Measurements from ENCODE around the gene UBAP2. TPM values are rescaled to one million over a fixed set of nuclear protein-coding genes. Genes with fewer than 3 reads are reported as not detected.

UBAP2 gene
- total RNA-seq, 1 experiment from 2014 or later: 45.5 TPM

- no TSS peak for BruUV-seq (replicated peaks)
- H3K4me3 Mint-ChIP-seq (ENCODE audit: low read depth, unreplicated experiment): no peak overlapping the region
- intact Hi-C loops (cut with micrococcal nuclease; ENCODE audit: unreplicated experiment): no loop called here
- H3K27me3 Mint-ChIP-seq (ENCODE audit: unreplicated experiment): no peaks in the 10 kb centered on the region
- H3K4me1 Mint-ChIP-seq (ENCODE audit: low read depth, unreplicated experiment): no peaks in the 10 kb centered on the region
- no peaks in the 10 kb centered on the region for H3K9me3 Mint-ChIP-seq (ENCODE audit: low read depth, unreplicated experiment)
- H3K27ac Mint-ChIP-seq (ENCODE audit: unreplicated experiment): no peak overlapping the region
- TF ChIP-seq CTCF (IDR thresholded peaks at IDR 0.05; ENCODE audit: unreplicated experiment): no peak
- no peak for DNase-seq
- no peaks in the 10 kb centered on the region for H3K36me3 Mint-ChIP-seq (ENCODE audit: insufficient read depth, unreplicated experiment)
- CTCF ChIA-PET: no interaction called here
Measured at GRCh38 chr9:34065541-34065940, 16.9 kb upstream of the UBAP2 start.

GRCh38 chr9:34059954-34060353, 11.3 kb upstream of the UBAP2 start:
- CTCF ChIA-PET: no interaction called here
- H3K36me3 Mint-ChIP-seq (ENCODE audit: insufficient read depth, unreplicated experiment): no peaks in the 10 kb centered on the region
- no peaks in the 10 kb centered on the region for H3K27me3 Mint-ChIP-seq (ENCODE audit: unreplicated experiment)
- H3K4me3 Mint-ChIP-seq (ENCODE audit: low read depth, unreplicated experiment): no peak overlapping the region
- no peak for DNase-seq
- intact Hi-C loops (cut with micrococcal nuclease; ENCODE audit: unreplicated experiment): no loop called here
- TF ChIP-seq CTCF (IDR thresholded peaks at IDR 0.05; ENCODE audit: unreplicated experiment): no peak
- H3K27ac Mint-ChIP-seq (ENCODE audit: unreplicated experiment): no peak overlapping the region
- H3K9me3 Mint-ChIP-seq (ENCODE audit: low read depth, unreplicated experiment): no peaks in the 10 kb centered on the region
- H3K4me1 Mint-ChIP-seq (ENCODE audit: low read depth, unreplicated experiment): no peaks in the 10 kb centered on the region
- BruUV-seq (replicated peaks): no TSS peak

- H3K4me1 Mint-ChIP-seq (ENCODE audit: low read depth, unreplicated experiment): no peaks in the 10 kb centered on the region
- no peak for DNase-seq
- CTCF ChIA-PET: no interaction called here
- H3K4me3 Mint-ChIP-seq (ENCODE audit: low read depth, unreplicated experiment): no peak overlapping the region
- no peak overlapping the region for H3K27ac Mint-ChIP-seq (ENCODE audit: unreplicated experiment)
- TF ChIP-seq CTCF (IDR thresholded peaks at IDR 0.05; ENCODE audit: unreplicated experiment): no peak
- no peaks in the 10 kb centered on the region for H3K9me3 Mint-ChIP-seq (ENCODE audit: low read depth, unreplicated experiment)
- no peaks in the 10 kb centered on the region for H3K36me3 Mint-ChIP-seq (ENCODE audit: insufficient read depth, unreplicated experiment)
- no TSS peak for BruUV-seq (replicated peaks)
- intact Hi-C loops (cut with micrococcal nuclease; ENCODE audit: unreplicated experiment): no loop called here
- H3K27me3 Mint-ChIP-seq (ENCODE audit: unreplicated experiment): no peaks in the 10 kb centered on the region
Measured at GRCh38 chr9:34059281-34059680, 10.6 kb upstream of the UBAP2 start.

GRCh38 chr9:34049630-34050384, 1.1 kb upstream of the UBAP2 start:
- DNase-seq: no peak
- TF ChIP-seq CTCF (IDR thresholded peaks at IDR 0.05; ENCODE audit: unreplicated experiment): no peak
- Mint-ChIP-seq H3K4me3 (ENCODE audit: low read depth, unreplicated experiment) (peak overlapping the region; percentile 94), H3K36me3 (ENCODE audit: insufficient read depth, unreplicated experiment) (peaks cover 42% of the 10 kb centered on the region), H3K27me3 (ENCODE audit: unreplicated experiment) (no peaks in the 10 kb centered on the region), H3K27ac (ENCODE audit: unreplicated experiment) (peak overlapping the region; percentile 99), H3K4me1 (ENCODE audit: low read depth, unreplicated experiment) (peaks cover 17% of the 10 kb centered on the region), H3K9me3 (ENCODE audit: low read depth, unreplicated experiment) (no peaks in the 10 kb centered on the region)
- TSS peak; percentile 95 for BruUV-seq (replicated peaks)
- intact Hi-C loops (cut with micrococcal nuclease; ENCODE audit: unreplicated experiment): loop anchor here (10.0 kb wide), 1 partner anchor 105 kb away; no protein-coding TSS in a partner anchor
- CTCF ChIA-PET: interaction anchor here (0.5 to 2.5 kb wide), 2 partner anchors 23 to 24 kb away, joined by 3 to 15 read pairs; no protein-coding TSS in a partner anchor

Data from Calu3 (cell line).